Endodermal cell (in vitro differentiated cells): ENCODE data around the gene KCTD20. TPM values are rescaled to one million over a fixed set of nuclear protein-coding genes. Genes with fewer than 3 reads are reported as not detected.
A peak's percentile ranks its signal among the peaks of the same experiment; 100 is the strongest.

Experiments used
- DNase-seq: peaks from one replicate; pipeline ENCODE4 v3.0.0-alpha.2; 2017
- H3K27ac ChIP-seq: 2 replicates; pipeline ENCODE4 v1.5.1; 2013; ENCODE audit warnings: mild to moderate bottlenecking, low read depth, low read length, moderate library complexity
- H3K27me3 ChIP-seq: 2 replicates; pipeline ENCODE4 v1.6.1; 2013; ENCODE audit warnings: mild to moderate bottlenecking, low read length, moderate library complexity; ENCODE audit not compliant: insufficient read depth, control insufficient read depth, poor library complexity, severe bottlenecking
- H3K36me3 ChIP-seq: 2 replicates; pipeline ENCODE4 v1.7.0; 2013; ENCODE audit warnings: mild to moderate bottlenecking, low read length, moderate library complexity; ENCODE audit not compliant: control insufficient read depth, insufficient read depth
- H3K4me1 ChIP-seq: one replicate; pipeline ENCODE4 v1.7.0; 2013; ENCODE audit warnings: low read length; ENCODE audit not compliant: control insufficient read depth, insufficient read depth
- H3K4me3 ChIP-seq: 2 replicates; pipeline ENCODE4 v1.5.1; 2013; ENCODE audit warnings: mild to moderate bottlenecking, low read length, moderate library complexity
- H3K9ac ChIP-seq: 2 replicates; pipeline ENCODE4 v1.6.1; 2013; ENCODE audit warnings: mild to moderate bottlenecking, low read length, moderate library complexity; ENCODE audit not compliant: poor library complexity, severe bottlenecking; ENCODE audit errors: extremely low read depth
- H3K9me3 ChIP-seq: 2 replicates; pipeline ENCODE4 v1.6.1; 2013; ENCODE audit warnings: mild to moderate bottlenecking, low read length, moderate library complexity; ENCODE audit not compliant: control insufficient read depth
- H3K27ac Mint-ChIP-seq: 2 replicates; pipeline ENCODE4 v1.8.0; 2020; ENCODE audit warnings: mixed read lengths
- H3K27me3 Mint-ChIP-seq: 2 replicates; pipeline ENCODE4 v1.8.0; 2021; ENCODE audit warnings: mild to moderate bottlenecking, mixed read lengths; ENCODE audit not compliant: insufficient read depth
- H3K36me3 Mint-ChIP-seq: 2 replicates; pipeline ENCODE4 v1.8.0; 2020; ENCODE audit warnings: low read depth, mixed read lengths
- H3K4me1 Mint-ChIP-seq: 2 replicates; pipeline ENCODE4 v1.8.0; 2020; ENCODE audit warnings: mixed read lengths
- H3K4me3 Mint-ChIP-seq: 2 replicates; pipeline ENCODE4 v1.8.0; 2020; ENCODE audit warnings: mild to moderate bottlenecking, moderate library complexity, mixed read lengths
- H3K9me3 Mint-ChIP-seq: 2 replicates; pipeline ENCODE4 v1.8.0; 2020; ENCODE audit warnings: mild to moderate bottlenecking, mixed read lengths
- WGBS, 2 experiments: methylation state at CpG; one replicate each; pipeline versions ENCODE4 v1.1.5 to v1.1.7; 2013; ENCODE audit warnings: missing lambda C conversion rate in 2 of 2, mixed read lengths in 1 of 2; ENCODE audit not compliant: insufficient coverage in 1 of 2, insufficient read length in 1 of 2; 5-methylcytosine and 5-hydroxymethylcytosine counted together
- total RNA-seq, 2 donors: library from RNA; stranded (reverse); fragmentation: NEBNext Ultra II Directional in 1 of 2; extraction: Animal tissue kit (Norgen Biotek cat#: 25700) in 1 of 2; gene quantifications; 2 replicates in 1 of 2; 3 replicates in 1 of 2; pipeline ENCODE4 v1.2.1, GENCODE V29; 2021
- TF ChIP-seq, protein P1 (sequence below): fragments of 200-600 bp; sonication (generic); conservative IDR thresholded peaks from 2 replicates; pipeline ENCODE4 v1.5.0; 2021; ENCODE audit warnings: antibody characterized with exemption, mild to moderate bottlenecking

KCTD20 gene
- total RNA-seq, 2 donors from 2014 or later = 20.5 to 29.0 TPM

DNA sequence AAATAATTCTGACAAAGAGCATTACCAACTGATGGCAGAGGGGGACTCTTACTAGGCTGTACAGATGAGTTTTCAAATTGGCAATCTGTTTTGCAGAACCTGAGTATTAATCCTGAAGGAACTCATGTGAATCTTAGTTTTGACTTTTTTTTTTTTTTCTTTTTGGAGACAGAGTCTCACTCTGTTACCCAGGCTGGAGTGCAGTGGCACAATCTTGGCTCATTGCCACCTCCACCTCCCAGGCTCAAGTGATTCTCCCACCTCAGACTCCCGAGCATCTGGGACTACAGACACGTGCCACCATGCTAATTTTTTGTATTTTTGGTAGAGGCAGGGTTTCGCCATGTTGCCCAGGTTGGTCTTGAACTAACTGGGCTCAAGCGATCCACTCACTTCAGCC, 49.3 kb downstream of the KCTD20 start:
- WGBS, 2 experiments = 97 to 100% methylated on average over 4 of the region's 4 CpGs
- Histone ChIP-seq H3K36me3 (peaks cover 64% of the 10 kb centered on the region), H3K27ac (no peak overlapping the region), H3K9ac (no peak overlapping the region), H3K9me3 (no peaks in the 10 kb centered on the region), H3K27me3 (no peaks in the 10 kb centered on the region), H3K4me3 (no peak overlapping the region), H3K4me1 (peaks cover 17% of the 10 kb centered on the region)
- Mint-ChIP-seq H3K27ac (no peak overlapping the region), H3K27me3 (no peaks in the 10 kb centered on the region), H3K36me3 (peaks cover 57% of the 10 kb centered on the region), H3K4me1 (peaks cover 17% of the 10 kb centered on the region), H3K9me3 (no peaks in the 10 kb centered on the region), H3K4me3 (no peak overlapping the region)
- TF ChIP-seq, protein P1, sequence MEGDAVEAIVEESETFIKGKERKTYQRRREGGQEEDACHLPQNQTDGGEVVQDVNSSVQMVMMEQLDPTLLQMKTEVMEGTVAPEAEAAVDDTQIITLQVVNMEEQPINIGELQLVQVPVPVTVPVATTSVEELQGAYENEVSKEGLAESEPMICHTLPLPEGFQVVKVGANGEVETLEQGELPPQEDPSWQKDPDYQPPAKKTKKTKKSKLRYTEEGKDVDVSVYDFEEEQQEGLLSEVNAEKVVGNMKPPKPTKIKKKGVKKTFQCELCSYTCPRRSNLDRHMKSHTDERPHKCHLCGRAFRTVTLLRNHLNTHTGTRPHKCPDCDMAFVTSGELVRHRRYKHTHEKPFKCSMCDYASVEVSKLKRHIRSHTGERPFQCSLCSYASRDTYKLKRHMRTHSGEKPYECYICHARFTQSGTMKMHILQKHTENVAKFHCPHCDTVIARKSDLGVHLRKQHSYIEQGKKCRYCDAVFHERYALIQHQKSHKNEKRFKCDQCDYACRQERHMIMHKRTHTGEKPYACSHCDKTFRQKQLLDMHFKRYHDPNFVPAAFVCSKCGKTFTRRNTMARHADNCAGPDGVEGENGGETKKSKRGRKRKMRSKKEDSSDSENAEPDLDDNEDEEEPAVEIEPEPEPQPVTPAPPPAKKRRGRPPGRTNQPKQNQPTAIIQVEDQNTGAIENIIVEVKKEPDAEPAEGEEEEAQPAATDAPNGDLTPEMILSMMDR = no peak
- no peak for DNase-seq

DNA sequence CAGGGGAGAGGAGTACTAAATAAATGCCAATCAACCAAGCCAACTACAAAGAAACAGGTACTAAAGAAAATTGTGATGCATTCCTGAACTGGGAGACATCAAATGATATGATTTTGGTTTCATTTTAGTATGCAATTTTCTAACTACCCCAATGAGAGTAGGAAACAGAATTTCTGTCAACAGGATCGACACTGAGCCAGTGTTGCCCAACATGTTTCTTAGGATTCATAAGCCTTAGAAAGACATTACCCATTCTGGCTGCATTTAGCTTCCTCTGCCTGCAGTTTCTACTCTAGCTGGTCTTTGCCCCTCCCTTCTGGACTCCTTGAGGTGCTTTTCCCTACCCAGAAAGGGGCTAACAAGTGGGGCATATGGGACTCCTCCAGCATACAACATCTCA, 49.8 kb downstream of the KCTD20 start:
- DNase-seq = no peak
- Histone ChIP-seq H3K36me3 (peaks cover 64% of the 10 kb centered on the region), H3K4me3 (no peak overlapping the region), H3K27me3 (no peaks in the 10 kb centered on the region), H3K4me1 (peaks cover 17% of the 10 kb centered on the region), H3K9me3 (no peaks in the 10 kb centered on the region), H3K27ac (no peak overlapping the region), H3K9ac (no peak overlapping the region)
- Mint-ChIP-seq H3K4me3 (no peak overlapping the region), H3K27me3 (no peaks in the 10 kb centered on the region), H3K4me1 (peaks cover 17% of the 10 kb centered on the region), H3K27ac (no peak overlapping the region), H3K36me3 (peaks cover 59% of the 10 kb centered on the region), H3K9me3 (no peaks in the 10 kb centered on the region)
- WGBS, 2 experiments = 96% methylated on average over 1 of the region's 1 CpG; no CpG with 5 or more reads in 1 of the 2 experiments
- TF ChIP-seq, protein P1 = no peak

DNA sequence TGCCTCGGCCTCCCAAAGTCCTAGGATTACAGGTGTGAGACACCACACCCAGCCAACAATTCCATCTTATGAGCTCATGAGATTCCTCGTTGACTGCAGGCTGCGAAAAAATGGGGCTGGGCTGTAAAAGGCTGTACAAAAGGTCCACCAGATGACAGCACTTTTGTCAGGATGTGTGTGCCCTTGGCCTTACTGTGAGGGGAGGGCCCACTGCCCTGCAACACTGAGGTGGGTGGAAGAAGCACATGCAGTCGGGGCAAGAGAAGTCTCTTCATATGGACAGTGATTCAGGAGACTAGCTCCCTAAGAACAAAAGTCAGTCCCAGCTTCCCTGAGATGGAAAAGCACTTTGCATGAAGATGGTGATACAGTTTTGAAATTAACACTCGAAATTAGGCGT, 50.5 kb downstream of the KCTD20 start:
- H3K4me3 ChIP-seq = no peak overlapping the region

More for the DNA sequence above, 50.5 kb downstream of the KCTD20 start:
- H3K4me3 Mint-ChIP-seq = no peak overlapping the region
- 94 to 95% methylated on average over 2 to 6 of the region's 6 CpGs for WGBS, 2 experiments
- no peaks in the 10 kb centered on the region for H3K27me3 Mint-ChIP-seq
- peaks cover 55% of the 10 kb centered on the region for H3K36me3 Mint-ChIP-seq
- H3K4me1 ChIP-seq = peaks cover 17% of the 10 kb centered on the region
- no peaks in the 10 kb centered on the region for H3K9me3 ChIP-seq
- no peaks in the 10 kb centered on the region for H3K27me3 ChIP-seq
- peak overlapping the region; percentile 69 for H3K27ac Mint-ChIP-seq
- no peaks in the 10 kb centered on the region for H3K9me3 Mint-ChIP-seq
- H3K27ac ChIP-seq = peak overlapping the region; percentile 62
- no peak overlapping the region for H3K9ac ChIP-seq
- H3K36me3 ChIP-seq = peaks cover 62% of the 10 kb centered on the region
- DNase-seq = no peak
- TF ChIP-seq, protein P1 = no peak
- peaks cover 17% of the 10 kb centered on the region for H3K4me1 Mint-ChIP-seq
